Measurements from ENCODE around the gene DDX23. TPM values are rescaled to one million over a fixed set of nuclear protein-coding genes. Genes with fewer than 3 reads are reported as not detected.
A peak's percentile ranks its signal among the peaks of the same experiment; 100 is the strongest.

DDX23 gene
- total RNA-seq, 1 donor: 53.6 TPM

DNA sequence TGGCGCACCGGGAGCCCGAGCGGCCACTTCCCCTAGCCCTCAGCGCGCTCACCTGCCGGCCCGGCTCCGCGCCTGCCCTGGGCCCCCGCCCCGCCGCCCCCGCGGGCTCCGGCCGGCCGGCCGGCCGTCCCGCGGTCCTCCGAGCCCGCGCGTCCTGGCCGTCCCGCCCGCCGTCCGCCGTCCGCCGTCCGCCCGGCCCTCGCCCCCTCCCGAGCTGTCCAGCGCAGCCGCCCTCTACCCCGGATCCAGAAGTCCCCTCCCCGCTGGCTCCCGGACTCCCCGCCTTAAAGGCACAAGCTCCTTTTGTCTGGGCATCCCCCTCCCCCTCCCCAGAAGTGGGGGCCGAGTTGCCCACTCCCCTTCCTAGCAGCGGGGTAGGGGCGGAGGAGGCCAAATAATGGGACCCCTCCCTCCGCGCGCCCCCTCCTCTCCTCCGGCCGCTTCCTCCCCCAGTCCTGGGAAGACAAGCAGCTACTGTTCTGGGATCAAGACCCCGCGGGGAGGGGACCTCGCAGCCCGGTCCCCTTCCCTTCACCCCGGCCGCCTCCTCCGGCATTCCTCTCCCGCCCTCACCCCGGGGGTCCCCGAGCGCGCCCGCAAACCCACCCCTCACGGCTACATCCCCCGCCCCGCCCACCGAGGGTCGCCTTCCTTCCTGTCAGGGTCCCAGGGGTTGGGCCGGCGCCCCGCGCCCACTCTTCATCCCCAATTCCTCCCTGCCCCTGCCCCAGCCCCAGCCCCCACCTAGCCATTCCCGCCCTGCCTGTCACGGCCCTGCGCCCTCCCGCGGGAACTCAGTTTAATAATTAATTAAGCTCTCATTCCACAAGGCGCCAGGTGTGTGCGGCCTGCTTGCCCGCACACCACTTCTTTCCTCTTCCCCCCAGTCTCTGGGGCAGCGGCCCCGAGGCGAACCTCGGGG, 62.8 kb downstream of the DDX23 start, which contains the start of gene ADCY6:
TSS of gene ADCY6 (minus strand) at position 236 of the 922 bp plus-strand sequence. CDS start 5,655 bp downstream, outside the sequence.
- TF ChIP-seq, protein P1, sequence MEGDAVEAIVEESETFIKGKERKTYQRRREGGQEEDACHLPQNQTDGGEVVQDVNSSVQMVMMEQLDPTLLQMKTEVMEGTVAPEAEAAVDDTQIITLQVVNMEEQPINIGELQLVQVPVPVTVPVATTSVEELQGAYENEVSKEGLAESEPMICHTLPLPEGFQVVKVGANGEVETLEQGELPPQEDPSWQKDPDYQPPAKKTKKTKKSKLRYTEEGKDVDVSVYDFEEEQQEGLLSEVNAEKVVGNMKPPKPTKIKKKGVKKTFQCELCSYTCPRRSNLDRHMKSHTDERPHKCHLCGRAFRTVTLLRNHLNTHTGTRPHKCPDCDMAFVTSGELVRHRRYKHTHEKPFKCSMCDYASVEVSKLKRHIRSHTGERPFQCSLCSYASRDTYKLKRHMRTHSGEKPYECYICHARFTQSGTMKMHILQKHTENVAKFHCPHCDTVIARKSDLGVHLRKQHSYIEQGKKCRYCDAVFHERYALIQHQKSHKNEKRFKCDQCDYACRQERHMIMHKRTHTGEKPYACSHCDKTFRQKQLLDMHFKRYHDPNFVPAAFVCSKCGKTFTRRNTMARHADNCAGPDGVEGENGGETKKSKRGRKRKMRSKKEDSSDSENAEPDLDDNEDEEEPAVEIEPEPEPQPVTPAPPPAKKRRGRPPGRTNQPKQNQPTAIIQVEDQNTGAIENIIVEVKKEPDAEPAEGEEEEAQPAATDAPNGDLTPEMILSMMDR (IDR thresholded peaks at IDR 0.05; ENCODE audit: extremely low read depth, low read depth, low read length): no peak
- DNase-seq (ENCODE audit: insufficient read length, low spot score, missing footprints): peak; percentile 98
- peak within 1 kb of the TSS; percentile 27 for H3K27ac ChIP-seq (ENCODE audit: low read depth, low read length)

DNA sequence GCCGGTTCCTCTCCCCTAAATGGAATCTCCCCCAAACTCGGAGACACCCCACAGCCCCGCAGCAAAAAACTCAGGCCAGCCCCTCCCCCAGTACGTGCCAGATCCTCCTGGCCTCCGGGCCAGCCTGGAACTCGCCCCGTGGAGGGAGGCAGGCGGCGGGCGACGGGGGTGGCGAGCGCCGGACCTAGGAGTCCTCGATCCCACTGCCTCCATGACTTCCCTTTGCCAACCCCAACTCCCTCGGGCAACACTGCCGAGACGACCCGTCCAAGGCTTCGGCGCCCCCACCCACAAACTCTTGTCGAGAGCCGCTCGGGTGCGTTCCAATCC, 63.5 kb downstream of the DDX23 start:
- H3K27ac ChIP-seq (ENCODE audit: low read depth, low read length): peak overlapping the region; percentile 27
- TF ChIP-seq, protein P1 (IDR thresholded peaks at IDR 0.05; ENCODE audit: extremely low read depth, low read depth, low read length): no peak

More for the DNA sequence above, 62.8 kb downstream of the DDX23 start, which contains the start of gene ADCY6:
- H4K20me1 ChIP-seq (ENCODE audit: insufficient read depth, low read length): peaks cover 27% of the 10 kb centered on the region
- H3K4me1 ChIP-seq (ENCODE audit: insufficient read depth, low read length): peaks cover 21% of the 10 kb centered on the region
- H3K36me3 ChIP-seq (ENCODE audit: insufficient read depth, low read length): no peaks in the 10 kb centered on the region
- peaks cover 46% of the 10 kb centered on the region for H3K79me2 ChIP-seq (ENCODE audit: insufficient read depth, low read length)
- H2AFZ ChIP-seq (ENCODE audit: low read length): peak within 1 kb of the TSS; percentile 92
- peak within 1 kb of the TSS; percentile 94 for H3K4me2 ChIP-seq (ENCODE audit: insufficient read depth, low read length)
- no peaks in the 10 kb centered on the region for H3K9me3 ChIP-seq (ENCODE audit: low read depth, low read length)
- no peaks in the 10 kb centered on the region for H3K27me3 ChIP-seq (ENCODE audit: insufficient read depth, low read length)
- H3K4me3 ChIP-seq (ENCODE audit: insufficient read depth, low read length): peak within 1 kb of the TSS; percentile 86

DNA sequence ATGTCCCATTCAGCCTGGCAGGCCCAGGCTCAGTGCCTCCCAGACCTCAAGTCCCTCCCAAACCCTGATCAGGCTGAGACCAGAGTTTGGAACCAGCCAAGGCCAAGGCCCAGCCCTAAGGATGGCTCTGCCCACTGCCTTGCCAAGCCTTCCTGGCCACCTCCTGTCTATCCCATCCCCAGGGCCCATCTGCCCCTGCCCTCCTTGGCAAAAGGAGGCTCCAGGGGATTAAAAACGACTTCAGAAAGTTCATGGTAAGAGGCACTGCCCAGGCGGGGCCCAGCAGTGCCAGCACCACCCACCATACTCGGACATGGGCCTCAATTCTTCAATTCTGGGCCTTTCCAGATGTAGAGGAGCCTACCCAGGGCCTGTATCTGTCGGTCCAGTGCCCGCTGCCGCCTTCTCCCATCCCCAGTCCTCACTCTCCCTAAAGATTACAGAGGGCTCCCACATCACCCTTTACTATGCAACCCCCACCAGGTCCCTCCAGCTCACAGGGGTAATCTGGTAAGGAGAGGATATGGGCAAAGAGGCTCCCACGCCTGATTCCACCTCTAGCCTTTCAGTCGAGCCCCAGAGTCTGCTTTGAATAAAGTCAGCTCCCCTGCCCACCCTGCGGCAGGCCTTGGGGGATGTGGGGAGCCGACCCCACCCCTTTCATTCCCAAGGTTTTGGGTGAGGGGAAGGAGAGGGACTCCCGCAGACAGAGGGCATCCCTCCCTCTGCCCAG, 64.0 kb downstream of the DDX23 start:
- Histone ChIP-seq H3K79me2 (ENCODE audit: insufficient read depth, low read length) (peaks cover 53% of the 10 kb centered on the region), H3K27ac (ENCODE audit: low read depth, low read length) (peak overlapping the region; percentile 27), H3K27me3 (ENCODE audit: insufficient read depth, low read length) (no peaks in the 10 kb centered on the region), H3K36me3 (ENCODE audit: insufficient read depth, low read length) (no peaks in the 10 kb centered on the region), H4K20me1 (ENCODE audit: insufficient read depth, low read length) (peaks cover 27% of the 10 kb centered on the region), H3K4me2 (ENCODE audit: insufficient read depth, low read length) (peak overlapping the region; percentile 94), H3K4me3 (ENCODE audit: insufficient read depth, low read length) (peak overlapping the region; percentile 86), H3K4me1 (ENCODE audit: insufficient read depth, low read length) (peaks cover 21% of the 10 kb centered on the region), H2AFZ (ENCODE audit: low read length) (peak overlapping the region; percentile 81), H3K9me3 (ENCODE audit: low read depth, low read length) (no peaks in the 10 kb centered on the region)
- TF ChIP-seq, protein P1 (IDR thresholded peaks at IDR 0.05; ENCODE audit: extremely low read depth, low read depth, low read length): no peak
- DNase-seq (ENCODE audit: insufficient read length, low spot score, missing footprints): peak; percentile 93

More for the DNA sequence above, 63.5 kb downstream of the DDX23 start:
- no peaks in the 10 kb centered on the region for H3K9me3 ChIP-seq (ENCODE audit: low read depth, low read length)
- no peaks in the 10 kb centered on the region for H3K27me3 ChIP-seq (ENCODE audit: insufficient read depth, low read length)
- DNase-seq (ENCODE audit: insufficient read length, low spot score, missing footprints): peak; percentile 94
- H3K4me2 ChIP-seq (ENCODE audit: insufficient read depth, low read length): peak overlapping the region; percentile 94
- H3K36me3 ChIP-seq (ENCODE audit: insufficient read depth, low read length): no peaks in the 10 kb centered on the region
- peaks cover 47% of the 10 kb centered on the region for H3K79me2 ChIP-seq (ENCODE audit: insufficient read depth, low read length)
- peaks cover 27% of the 10 kb centered on the region for H4K20me1 ChIP-seq (ENCODE audit: insufficient read depth, low read length)
- H3K4me3 ChIP-seq (ENCODE audit: insufficient read depth, low read length): peak overlapping the region; percentile 86
- peaks cover 21% of the 10 kb centered on the region for H3K4me1 ChIP-seq (ENCODE audit: insufficient read depth, low read length)
- H2AFZ ChIP-seq (ENCODE audit: low read length): peak overlapping the region; percentile 81

Measured in osteoblast (primary cell).